Measurements from ENCODE around the gene RBM15B.

The RBM15B gene

DNA sequence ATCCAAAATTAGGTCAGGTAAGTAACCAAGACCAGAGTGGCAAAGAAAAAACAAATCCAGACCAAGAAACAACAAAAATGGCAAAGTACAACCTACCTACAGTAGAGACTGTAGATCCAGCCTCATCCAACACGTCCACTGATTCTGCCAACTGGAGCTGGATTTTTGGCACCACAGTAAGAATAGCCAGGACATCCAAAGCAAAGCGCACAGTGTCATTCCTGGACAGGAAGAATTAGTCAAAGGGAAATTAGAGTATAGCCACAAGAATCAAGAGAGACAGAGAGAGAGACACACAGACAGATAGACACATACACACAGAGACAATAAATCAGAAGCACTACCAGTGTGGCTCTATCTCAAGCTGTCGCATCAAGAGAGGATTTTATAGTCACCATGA is 31.1 kb downstream of the RBM15B start:
- no peak for TF ChIP-seq CTCF (IDR thresholded peaks at IDR 0.05)
- Mint-ChIP-seq H3K4me3 (no peak overlapping the region), H3K9me3 (no peaks in the 10 kb centered on the region), H3K27ac (no peak overlapping the region), H3K27me3 (ENCODE audit: low read depth, poor library complexity) (peaks cover 3% of the 10 kb centered on the region), H3K4me1 (no peaks in the 10 kb centered on the region), H3K36me3 (ENCODE audit: low read depth) (peaks cover 43% of the 10 kb centered on the region)
- DNase-seq: no peak

DNA sequence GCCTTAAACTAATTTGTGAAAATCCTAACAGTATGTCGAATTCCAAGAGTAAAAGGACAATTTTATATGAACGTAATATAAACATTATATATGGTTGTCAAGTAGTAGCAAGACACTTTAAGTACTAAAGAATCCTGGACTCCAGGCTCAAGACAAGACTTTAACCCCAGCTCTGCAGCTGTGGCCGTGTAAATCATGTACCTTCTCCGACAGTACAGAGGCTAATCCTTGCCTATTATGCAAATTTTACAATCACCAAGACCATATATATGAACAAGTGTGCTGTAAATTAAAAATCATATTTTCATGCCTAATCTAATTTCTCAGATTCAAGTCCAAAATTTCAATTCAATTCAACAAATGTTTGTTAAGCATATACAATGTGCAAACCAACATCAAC is 35.8 kb downstream of the RBM15B start:
- no peak overlapping the region for H3K4me3 Mint-ChIP-seq
- no peak overlapping the region for H3K27ac Mint-ChIP-seq
- peaks cover 51% of the 10 kb centered on the region for H3K36me3 Mint-ChIP-seq (ENCODE audit: low read depth)
- H3K27me3 Mint-ChIP-seq (ENCODE audit: low read depth, poor library complexity): peaks cover 3% of the 10 kb centered on the region
- DNase-seq: no peak
- no peaks in the 10 kb centered on the region for H3K4me1 Mint-ChIP-seq
- TF ChIP-seq CTCF (IDR thresholded peaks at IDR 0.05): no peak
- no peaks in the 10 kb centered on the region for H3K9me3 Mint-ChIP-seq

GRCh38 chr3:51429138-51429537 is 38.1 kb downstream of the RBM15B start:
- Mint-ChIP-seq H3K4me3 (no peak overlapping the region), H3K4me1 (no peaks in the 10 kb centered on the region), H3K27me3 (ENCODE audit: low read depth, poor library complexity) (no peaks in the 10 kb centered on the region), H3K9me3 (no peaks in the 10 kb centered on the region), H3K36me3 (ENCODE audit: low read depth) (peaks cover 55% of the 10 kb centered on the region), H3K27ac (no peak overlapping the region)
- DNase-seq: no peak
- TF ChIP-seq CTCF (IDR thresholded peaks at IDR 0.05): no peak

DNA sequence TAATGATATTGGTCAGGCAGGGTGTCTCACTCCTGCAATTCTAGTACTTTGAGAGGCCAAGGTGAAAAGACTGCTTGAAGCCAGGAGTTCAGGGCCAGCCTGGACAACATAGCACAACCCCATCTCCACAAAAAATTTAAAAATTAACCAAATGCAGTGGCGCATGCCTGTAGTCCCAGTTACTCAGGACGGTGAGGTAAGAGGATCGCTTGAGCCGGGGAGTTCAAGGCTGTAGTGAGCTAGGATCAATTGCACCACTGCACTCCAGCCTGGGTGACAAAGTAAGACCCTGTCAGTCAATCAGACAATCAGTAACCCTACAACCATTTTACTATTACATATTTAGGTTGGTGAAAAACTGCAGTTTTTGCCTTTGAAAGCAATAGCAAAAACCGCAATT is 43.0 kb downstream of the RBM15B start:
- TF ChIP-seq CTCF (IDR thresholded peaks at IDR 0.05): no peak
- Mint-ChIP-seq H3K36me3 (ENCODE audit: low read depth) (peaks cover 52% of the 10 kb centered on the region), H3K27ac (no peak overlapping the region)

GRCh38 chr3:51434746-51435327 is 43.8 kb downstream of the RBM15B start:
- no peak overlapping the region for H3K27ac Mint-ChIP-seq
- peak; percentile 61 for TF ChIP-seq CTCF (IDR thresholded peaks at IDR 0.05)
- peak; percentile 26 for DNase-seq
- H3K27me3 Mint-ChIP-seq (ENCODE audit: low read depth, poor library complexity): no peaks in the 10 kb centered on the region
- H3K9me3 Mint-ChIP-seq: no peaks in the 10 kb centered on the region
- no peaks in the 10 kb centered on the region for H3K4me1 Mint-ChIP-seq
- no peak overlapping the region for H3K4me3 Mint-ChIP-seq
- H3K36me3 Mint-ChIP-seq (ENCODE audit: low read depth): peaks cover 46% of the 10 kb centered on the region

More for the DNA sequence above, 43.0 kb downstream of the RBM15B start:
- Mint-ChIP-seq H3K27me3 (ENCODE audit: low read depth, poor library complexity) (no peaks in the 10 kb centered on the region), H3K4me1 (no peaks in the 10 kb centered on the region), H3K9me3 (no peaks in the 10 kb centered on the region), H3K4me3 (no peak overlapping the region)
- DNase-seq: no peak

- H3K4me3 Mint-ChIP-seq: no peak overlapping the region
- no peak for DNase-seq
- TF ChIP-seq CTCF (IDR thresholded peaks at IDR 0.05): no peak
- no peak overlapping the region for H3K27ac Mint-ChIP-seq
- no peaks in the 10 kb centered on the region for H3K27me3 Mint-ChIP-seq (ENCODE audit: low read depth, poor library complexity)
- peaks cover 51% of the 10 kb centered on the region for H3K36me3 Mint-ChIP-seq (ENCODE audit: low read depth)
- H3K9me3 Mint-ChIP-seq: no peaks in the 10 kb centered on the region
- H3K4me1 Mint-ChIP-seq: no peaks in the 10 kb centered on the region
These were observed 46.0 kb downstream of the RBM15B start for GRCh38 chr3:51436998-51437639.
